Brain pericyte (primary cell): ENCODE measurements around the gene YJU2.
"Not testable (repeated sequence)": the region's sequence is repeated elsewhere in the genome, so short reads cannot be mapped to it uniquely, and the experiment has no call there.

Source experiments
- DNase-seq: peaks from one replicate; pipeline ENCODE4 v3.0.0-alpha.2; 2012; ENCODE audit warnings: low read depth, low spot score

The YJU2 gene

GRCh38 chr19:4267901-4268815 lies 21.3 kb downstream of the YJU2 start:
- no peak for DNase-seq

DNA sequence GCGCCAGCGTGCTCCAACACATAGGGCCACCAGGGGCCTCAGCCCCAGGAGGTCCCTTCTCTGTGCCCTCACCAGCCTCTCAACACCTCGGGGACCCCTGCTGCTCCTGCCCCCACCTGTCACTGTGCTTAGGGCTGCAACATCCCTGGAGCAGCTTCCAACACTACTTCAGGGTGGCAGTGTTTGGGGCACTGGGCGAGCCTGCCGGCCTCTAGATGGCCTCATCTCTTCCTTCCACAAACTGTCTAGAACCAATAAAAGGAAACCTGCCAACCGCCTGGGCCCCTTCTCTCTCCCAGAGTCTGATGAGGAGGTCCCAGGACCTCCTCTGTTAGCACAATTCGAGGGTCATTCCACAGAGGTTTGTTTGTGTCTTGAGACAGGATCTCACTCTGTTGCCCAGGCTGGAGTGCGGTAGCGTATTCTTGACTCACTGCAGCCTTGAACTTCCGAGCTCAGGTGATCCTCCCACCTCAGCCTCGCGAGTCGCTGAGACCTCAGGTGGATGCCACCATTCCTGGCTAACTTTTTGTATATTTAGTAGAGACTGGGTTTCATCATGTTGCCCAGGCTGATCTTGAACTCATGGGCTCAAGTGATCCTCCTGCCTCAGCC lies 22.0 kb downstream of the YJU2 start:
- DNase-seq, result no peak

DNA sequence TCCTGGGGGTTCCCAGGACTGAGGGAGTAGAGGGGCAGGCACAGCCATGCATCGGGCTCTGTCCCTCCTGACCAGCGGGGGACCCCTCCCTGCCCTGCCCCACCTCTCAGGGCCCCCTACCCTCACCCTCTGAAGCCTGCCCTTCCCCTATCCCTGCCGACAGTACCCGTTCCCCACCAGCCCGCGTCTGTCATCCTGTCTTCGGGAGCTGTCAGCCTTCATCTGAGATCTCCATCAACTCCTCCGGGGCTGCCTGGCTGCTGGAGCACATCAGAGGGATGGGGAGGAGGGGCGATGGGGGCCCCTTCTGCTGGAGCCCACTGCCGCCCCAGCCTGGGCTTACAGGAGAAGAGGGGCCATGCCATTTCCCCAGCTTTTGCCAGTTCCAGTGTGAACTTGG lies 26.0 kb downstream of the YJU2 start:
- DNase-seq, result no peak

- DNase-seq, result not testable (repeated sequence)
These were observed 27.4 kb downstream of the YJU2 start for GRCh38 chr19:4274321-4274686.

DNA sequence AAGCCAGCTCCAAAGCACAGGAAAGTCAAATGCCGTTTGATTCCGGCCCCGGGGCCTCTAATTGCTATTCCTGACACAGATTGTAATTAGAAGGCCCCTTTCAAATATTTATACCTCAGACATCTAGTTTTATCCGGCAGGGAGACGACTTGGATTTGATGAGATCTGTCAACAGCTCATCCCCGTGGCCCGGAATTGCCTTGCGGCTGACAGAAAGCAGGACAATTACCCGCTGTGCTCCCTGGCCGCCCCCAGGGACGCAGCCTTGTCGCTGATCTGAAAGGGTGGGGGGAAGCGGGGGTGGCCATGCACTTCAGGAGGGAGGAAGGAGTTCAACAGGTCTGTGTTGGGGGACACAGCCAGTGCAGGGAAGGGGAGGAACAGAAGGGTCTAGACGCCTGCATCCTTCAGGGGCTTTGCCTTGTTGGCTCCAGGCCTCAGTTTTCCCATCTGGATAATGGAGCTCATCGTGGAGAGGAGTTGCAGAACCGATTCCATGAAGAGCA lies 30.4 kb downstream of the YJU2 start:
- DNase-seq, result no peak

GRCh38 chr19:4278010-4278409 lies 31.1 kb downstream of the YJU2 start:
- no peak for DNase-seq

- DNase-seq, result no peak
These were observed 31.8 kb downstream of the YJU2 start, which contains the start of gene SHD for GRCh38 chr19:4278419-4279266. TSS of gene SHD (plus strand) at chr19:4279266. CDS start at chr19:4280064, 798 bp downstream.

DNA sequence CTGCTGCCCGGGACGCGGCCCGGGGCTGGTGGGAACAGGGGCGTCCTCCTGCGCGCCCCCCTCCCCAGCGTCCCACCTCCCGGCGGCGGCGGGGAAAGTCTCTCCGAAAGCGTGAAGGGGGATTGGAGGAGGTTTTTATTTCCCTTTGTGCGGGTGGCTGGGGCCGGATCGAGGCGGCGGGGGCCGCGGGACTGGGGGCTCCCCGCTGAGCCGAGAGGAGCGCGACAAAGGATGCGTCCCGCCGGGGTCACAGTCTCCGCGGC lies 32.3 kb downstream of the YJU2 start:
- no peak for DNase-seq

DNA sequence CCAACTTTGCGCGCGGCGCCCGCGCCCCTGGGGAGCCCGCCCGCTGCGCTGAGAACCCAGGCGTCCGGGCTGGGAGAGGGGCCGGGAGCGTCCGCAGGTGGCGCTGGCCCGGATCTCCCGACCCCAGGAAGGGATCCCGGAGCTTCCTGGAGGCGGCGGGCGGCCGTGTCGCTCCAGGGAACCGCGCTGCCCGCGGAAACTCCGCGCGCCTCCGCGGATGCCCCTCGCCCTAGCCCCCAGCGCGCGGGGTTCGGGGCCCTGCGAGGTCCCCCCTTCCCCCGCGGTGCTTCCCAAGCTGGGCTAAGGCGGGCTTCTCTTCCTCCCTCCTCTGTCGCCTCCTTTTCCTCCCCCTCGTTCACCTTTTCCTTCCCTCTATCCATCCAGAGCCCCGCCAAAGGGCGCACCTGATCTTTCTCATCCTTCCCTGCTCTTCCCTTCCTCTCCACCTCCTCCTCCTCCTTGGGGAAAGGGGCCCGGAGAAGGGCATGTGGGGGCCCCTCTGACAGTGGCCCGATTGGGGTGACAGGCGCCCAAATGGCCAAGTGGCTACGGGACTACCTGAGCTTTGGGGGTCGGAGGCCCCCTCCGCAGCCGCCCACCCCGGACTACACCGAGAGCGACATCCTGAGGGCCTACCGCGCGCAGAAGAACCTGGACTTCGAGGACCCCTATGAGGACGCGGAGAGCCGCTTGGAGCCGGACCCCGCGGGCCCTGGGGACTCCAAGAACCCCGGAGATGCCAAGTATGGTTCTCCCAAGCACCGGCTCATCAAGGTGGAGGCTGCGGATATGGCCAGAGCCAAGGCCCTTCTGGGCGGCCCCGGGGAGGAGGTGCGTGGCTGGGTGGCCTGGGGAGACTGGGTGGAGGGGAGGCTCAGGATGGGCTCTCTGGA lies 32.9 kb downstream of the YJU2 start:
- DNase-seq, result no peak

DNA sequence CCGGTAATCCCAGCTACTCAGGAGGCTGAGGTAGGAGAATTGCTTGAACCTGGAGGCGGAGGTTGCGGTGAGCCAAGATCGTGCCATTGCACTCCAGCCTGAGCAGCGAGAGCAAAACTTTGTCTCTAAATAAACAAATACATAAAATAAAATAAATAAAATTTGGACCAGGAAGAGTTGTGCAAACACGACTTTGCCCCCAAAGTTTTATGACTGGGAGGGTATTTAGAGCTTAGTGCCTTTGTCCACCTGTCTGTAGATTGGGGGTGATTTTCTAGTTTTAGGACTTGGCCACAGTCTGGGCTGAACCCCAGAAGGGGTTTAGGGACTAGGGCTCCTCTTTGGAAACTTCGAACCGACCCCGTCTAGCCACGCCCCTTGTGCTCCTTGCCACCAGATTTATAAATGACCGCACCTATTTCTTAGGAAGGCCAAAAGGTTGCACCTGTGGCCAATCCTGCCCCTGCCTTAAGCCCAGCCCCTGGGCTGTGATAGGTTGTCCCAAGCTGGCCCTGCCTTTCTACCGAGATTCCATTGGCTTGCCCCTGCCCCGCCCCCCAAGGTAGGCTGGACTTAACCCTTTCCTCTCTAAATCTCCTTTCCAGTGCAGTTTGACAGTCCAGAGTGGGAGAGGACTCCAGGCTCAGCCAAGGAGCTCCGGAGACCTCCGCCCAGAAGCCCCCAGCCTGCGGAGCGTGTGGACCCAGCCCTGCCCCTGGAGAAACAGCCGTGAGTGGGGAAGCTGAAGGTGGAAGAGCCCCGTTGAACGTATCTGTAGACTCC lies 37.5 kb downstream of the YJU2 start:
- DNase-seq, result no peak

DNA sequence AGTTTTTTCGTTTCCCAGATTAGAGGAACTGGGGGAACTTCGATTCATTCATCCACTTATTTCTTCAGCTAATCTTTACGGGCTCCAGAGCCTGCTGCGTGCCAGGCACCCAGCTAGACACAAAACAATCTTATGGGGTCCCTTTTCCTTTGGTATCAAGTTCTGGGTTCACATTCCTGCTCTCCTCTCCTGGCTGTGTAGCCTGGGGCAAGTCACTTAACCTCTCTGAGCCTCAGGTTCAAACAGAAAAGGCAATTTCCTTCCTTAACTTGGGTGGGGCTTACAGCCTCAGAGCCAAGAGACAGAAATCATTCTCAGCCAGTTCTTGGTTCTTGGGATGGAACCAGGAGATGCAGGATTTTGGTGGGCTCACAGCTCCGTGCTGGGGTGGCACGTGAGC lies 38.1 kb downstream of the YJU2 start:
- DNase-seq, result no peak

- not testable (repeated sequence) for DNase-seq
These were observed 39.3 kb downstream of the YJU2 start for GRCh38 chr19:4286141-4286540.

DNA sequence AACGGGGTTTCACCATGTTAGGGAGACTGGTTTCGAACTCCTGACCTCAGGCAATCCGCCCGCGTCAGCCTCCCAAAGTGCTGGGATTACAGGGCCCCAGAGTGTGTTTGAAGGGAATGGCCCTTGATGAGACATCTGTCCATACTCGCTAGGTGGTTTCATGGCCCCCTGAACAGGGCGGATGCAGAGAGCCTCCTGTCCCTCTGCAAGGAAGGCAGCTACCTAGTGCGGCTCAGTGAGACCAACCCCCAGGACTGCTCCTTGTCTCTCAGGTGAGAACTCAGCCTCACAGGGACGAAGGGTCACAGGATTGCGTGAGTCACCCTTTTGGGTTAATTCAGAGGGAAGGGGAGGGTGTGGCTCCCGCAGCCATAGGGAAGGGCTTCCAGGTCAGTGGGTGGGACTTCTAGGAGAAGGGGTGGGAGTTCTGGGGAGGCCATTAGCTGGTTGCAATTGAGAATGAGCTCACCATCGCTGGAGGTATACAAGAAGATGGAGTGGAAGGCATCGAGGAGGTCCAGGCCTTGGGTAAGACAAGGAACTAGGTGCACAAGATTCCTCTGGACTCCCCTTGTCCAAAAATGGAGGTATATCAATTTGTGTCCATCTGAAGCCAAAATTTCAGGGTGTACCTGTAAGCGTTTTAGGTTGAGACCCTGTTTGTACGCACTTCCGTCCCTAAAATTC lies 41.4 kb downstream of the YJU2 start:
- DNase-seq, result no peak

DNA sequence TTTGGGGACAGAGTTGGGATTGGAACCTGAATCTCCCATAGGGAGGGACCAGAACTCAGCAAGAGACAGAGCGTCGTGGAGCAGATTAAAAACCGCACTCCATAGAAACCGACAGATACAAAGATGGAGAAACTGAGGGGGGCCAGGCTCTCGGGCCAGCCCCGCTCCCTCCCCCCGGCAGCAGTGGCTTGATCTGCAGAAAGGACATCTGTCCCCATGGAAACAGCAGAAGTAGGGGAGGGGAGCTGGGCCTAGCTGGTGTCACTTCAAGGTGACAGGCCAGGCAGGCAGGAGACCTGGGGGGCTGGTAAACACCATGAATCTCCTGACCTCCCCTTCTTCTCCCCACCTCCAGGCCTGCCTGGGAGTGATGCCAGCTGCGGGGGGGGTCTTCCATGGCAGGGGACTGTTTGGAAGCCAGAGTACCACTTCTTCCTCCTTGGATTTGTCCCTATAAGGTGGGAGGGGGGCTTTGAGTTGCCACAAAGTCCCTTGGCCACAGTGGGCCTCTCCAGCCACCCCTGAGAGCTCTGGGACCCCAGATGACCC lies 44.4 kb downstream of the YJU2 start:
- DNase-seq, result no peak

- DNase-seq, result no peak
These were observed 45.6 kb downstream of the YJU2 start for GRCh38 chr19:4292515-4292914.

- no peak for DNase-seq
These were observed 47.5 kb downstream of the YJU2 start for GRCh38 chr19:4294389-4294788.

- no peak for DNase-seq
These were observed 49.3 kb downstream of the YJU2 start for GRCh38 chr19:4295972-4296771.

DNA sequence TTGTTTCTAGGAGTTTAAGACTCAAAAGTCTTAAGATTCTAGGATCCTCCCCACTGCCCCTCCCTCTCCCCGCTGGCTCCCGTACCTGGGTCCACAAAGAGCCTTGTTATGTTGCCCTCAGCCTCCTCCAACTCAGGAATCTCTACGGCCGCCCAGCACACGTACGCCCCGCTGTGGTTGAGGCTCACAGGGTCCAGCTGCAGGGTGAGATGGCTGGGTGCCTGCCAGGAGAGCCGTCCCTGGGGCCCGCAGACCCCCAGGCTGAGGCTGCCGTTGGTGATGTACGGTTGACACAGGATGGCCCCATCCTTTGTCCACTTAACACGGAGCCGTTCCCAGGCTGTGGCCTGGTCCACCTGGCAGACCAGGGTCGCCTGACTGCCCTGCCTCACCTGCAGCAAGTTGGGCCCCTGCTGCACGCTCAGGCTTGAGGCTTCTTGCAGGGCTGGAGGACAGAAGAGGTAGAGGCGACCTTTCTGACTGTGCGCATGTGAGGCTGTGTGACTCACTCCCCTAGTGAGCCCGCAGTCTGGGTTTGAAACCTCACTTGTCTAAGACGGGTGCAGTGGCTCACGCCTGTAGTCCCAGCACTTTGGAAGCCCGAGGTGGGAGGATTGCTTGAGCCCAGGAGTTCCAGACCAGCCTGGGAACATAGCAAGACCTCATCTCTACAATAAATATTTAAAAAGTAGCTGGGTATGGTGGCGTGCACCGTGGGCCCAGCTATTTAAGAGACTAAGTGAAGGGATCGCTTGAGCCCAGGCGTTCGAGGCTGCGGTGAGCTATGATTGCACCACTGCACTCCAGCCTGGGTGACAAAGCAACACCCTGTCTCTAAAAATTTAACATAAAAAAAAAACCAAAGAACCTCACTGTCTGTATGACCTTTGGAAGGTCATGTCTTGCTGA lies 51.3 kb downstream of the YJU2 start:
- no peak for DNase-seq
